ENCODE data around the gene KMT2B.
"Not testable (repeated sequence)": the region's sequence is repeated elsewhere in the genome, so short reads cannot be mapped to it uniquely, and the experiment has no call there.

KMT2B gene

DNA sequence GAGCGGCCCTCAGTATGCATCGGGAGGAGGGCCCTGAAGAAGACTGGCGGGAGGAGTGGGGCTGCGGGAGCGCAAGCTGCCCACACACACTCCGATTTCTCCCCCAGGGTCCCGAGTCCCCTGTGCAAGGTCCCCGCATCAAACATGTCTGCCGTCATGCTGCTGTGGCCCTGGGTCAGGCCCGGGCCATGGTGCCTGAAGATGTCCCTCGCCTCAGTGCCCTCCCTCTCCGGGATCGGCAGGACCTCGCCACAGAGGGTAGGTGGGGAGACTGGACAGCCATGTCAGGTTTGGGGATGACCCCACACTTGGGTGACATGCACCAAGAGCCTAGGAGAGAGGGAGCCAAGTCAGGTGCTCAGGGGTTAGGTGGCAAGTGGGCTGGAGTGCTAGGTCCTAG, 4.7 kb downstream of the KMT2B start:
- no peak overlapping the region for H3K4me3 ChIP-seq (replicated peaks in 1 of 2; ENCODE audit: low read depth in 2 of 2, low read length in 2 of 2)
- no peak for TF ChIP-seq CTCF (IDR thresholded peaks at IDR 0.05; ENCODE audit: low read depth, low read length)
- no peak for DNase-seq (ENCODE audit: low read depth in 2 of 2)

DNA sequence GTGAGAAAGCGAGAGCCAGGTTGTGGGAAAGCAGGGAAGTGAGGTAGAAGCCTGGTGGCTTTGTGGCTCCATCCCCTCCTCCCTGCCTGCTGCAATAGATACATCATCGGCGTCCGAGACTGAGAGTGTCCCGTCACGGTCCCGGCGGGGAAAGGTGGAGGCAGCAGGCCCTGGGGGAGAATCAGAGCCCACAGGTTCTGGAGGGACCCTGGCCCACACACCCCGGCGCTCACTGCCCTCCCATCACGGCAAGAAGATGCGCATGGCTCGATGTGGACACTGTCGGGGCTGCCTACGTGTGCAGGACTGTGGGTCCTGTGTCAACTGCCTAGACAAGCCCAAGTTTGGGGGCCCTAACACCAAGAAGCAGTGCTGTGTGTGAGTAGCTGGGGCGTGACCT, 5.1 kb downstream of the KMT2B start:
- no peak overlapping the region for H3K4me3 ChIP-seq (replicated peaks in 1 of 2; ENCODE audit: low read depth in 2 of 2, low read length in 2 of 2)
- DNase-seq (ENCODE audit: low read depth in 2 of 2): no peak
- TF ChIP-seq CTCF (IDR thresholded peaks at IDR 0.05; ENCODE audit: low read depth, low read length): no peak

- no peak for TF ChIP-seq CTCF (IDR thresholded peaks at IDR 0.05; ENCODE audit: low read depth, low read length)
These were observed 5.9 kb downstream of the KMT2B start for GRCh38 chr19:35723671-35724070.

GRCh38 chr19:35724132-35724531, 6.3 kb downstream of the KMT2B start:
- not testable (repeated sequence) for H3K4me3 ChIP-seq (replicated peaks in 1 of 2; ENCODE audit: low read depth in 2 of 2, low read length in 2 of 2); DNase-seq (ENCODE audit: low read depth in 2 of 2)

More at GRCh38 chr19:35723671-35724070, 5.9 kb downstream of the KMT2B start:
- no peak overlapping the region for H3K4me3 ChIP-seq (replicated peaks in 1 of 2; ENCODE audit: low read depth in 2 of 2, low read length in 2 of 2)
- no peak for DNase-seq (ENCODE audit: low read depth in 2 of 2)

DNA sequence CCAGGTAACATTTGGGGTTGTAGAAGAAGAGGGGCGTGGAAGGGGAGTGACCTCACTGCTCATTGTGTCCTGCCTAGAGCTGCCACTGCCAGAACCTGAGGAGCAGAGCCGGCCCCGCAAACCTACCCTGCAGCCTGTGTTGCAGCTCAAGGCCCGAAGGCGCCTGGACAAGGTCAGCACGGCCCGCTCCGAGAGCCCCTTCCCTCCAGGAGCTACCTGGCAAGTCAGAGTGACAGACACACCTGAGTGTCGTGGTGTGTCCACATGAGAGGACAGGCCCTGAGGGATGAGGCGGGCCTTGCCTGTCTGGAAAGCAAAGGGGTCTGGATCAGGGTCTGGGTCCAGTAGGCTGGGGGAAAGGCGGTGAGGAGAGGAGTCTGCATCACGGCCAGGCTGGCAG, 6.8 kb downstream of the KMT2B start:
- H3K4me3 ChIP-seq (replicated peaks in 1 of 2; ENCODE audit: low read depth in 2 of 2, low read length in 2 of 2): no peak overlapping the region
- DNase-seq (ENCODE audit: low read depth in 2 of 2): no peak
- TF ChIP-seq CTCF (IDR thresholded peaks at IDR 0.05; ENCODE audit: low read depth, low read length): no peak

DNA sequence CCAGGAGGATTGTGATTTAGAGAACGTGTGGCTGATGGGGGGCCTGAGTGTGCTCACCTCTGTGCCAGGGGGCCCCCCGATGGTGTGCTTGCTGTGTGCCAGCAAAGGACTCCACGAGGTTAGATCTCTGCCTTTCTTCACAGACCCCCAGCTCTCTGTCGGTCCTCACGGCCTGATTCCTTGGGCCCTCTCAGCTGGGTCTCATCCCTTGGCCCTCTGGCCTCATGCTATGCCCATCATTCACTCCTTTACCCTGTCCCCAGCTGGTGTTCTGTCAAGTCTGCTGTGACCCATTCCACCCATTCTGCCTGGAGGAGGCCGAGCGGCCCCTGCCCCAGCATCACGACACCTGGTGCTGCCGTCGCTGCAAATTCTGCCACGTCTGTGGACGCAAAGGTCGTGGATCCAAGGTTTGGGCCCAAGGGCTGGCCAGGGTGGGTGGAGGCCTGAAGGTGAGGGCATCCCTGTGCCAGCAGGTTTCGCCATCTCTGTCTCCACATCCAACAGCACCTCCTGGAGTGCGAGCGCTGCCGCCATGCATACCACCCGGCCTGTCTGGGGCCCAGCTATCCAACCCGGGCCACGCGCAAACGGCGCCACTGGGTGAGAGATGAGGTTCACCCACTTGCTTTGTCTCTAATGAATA, 7.5 kb downstream of the KMT2B start:
- no peak for TF ChIP-seq CTCF (IDR thresholded peaks at IDR 0.05; ENCODE audit: low read depth, low read length)
- H3K4me3 ChIP-seq (replicated peaks in 1 of 2; ENCODE audit: low read depth in 2 of 2, low read length in 2 of 2): no peak overlapping the region
- no peak for DNase-seq (ENCODE audit: low read depth in 2 of 2)

DNA sequence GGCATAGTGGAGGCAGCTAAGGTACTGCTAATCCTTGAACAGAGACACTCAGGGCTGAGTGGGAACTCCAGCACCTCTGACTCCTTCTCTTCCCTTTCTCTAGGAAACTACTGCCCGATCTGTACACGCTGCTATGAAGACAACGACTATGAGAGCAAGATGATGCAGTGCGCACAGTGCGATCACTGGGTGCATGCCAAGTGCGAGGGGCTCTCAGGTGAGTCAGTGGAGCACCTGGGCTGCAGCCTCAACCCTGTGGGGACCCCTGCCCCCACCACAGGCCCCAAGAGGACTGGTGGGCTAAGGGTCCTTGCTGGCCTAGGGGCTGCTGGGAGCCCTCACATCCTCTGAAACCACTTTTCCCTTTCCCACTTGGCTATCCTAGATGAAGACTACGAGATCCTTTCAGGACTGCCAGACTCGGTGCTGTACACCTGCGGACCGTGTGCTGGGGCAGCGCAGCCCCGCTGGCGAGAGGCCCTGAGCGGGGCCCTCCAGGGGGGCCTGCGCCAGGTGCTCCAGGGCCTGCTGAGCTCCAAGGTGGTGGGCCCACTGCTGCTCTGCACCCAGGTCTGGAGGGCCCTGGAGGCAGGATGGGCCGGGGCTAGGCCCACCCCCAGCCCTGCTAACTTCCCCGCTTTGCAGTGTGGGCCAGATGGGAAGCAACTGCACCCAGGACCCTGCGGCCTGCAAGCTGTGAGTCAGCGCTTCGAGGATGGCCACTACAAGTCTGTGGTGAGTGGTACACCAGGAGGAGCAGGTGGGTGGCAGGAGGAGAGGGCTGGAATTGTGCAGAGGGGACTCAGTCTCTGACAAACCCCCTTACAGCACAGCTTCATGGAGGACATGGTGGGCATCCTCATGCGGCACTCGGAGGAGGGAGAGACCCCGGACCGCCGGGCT, 9.5 kb downstream of the KMT2B start:
- DNase-seq (ENCODE audit: low read depth in 2 of 2): no peak
- TF ChIP-seq CTCF (IDR thresholded peaks at IDR 0.05; ENCODE audit: low read depth, low read length): no peak
- H3K4me3 ChIP-seq (replicated peaks in 1 of 2; ENCODE audit: low read depth in 2 of 2, low read length in 2 of 2): no peak overlapping the region
